DOHH2 (cell line): ENCODE results near the gene OSTF1.

Experiments used
- H3F3A ChIP-seq: fragments of 200-600 bp; sonication (generic), shearing (Covaris generic); 2 replicates; pipeline ENCODE4 v1.6.0; 2016; ENCODE audit warnings: antibody characterized with exemption, mild to moderate bottlenecking; ENCODE audit not compliant: control insufficient read depth, insufficient read depth
- H3K27ac ChIP-seq: fragments of 200-600 bp; sonication (generic); 2 replicates; pipeline ENCODE4 v1.5.1; 2014; ENCODE audit warnings: low read depth, mild to moderate bottlenecking, low read length, moderate library complexity
- H3K27me3 ChIP-seq: fragments of 200-600 bp; sonication (generic); 2 replicates; pipeline ENCODE4 v1.6.1; 2014; ENCODE audit warnings: mild to moderate bottlenecking, low read length, mixed read lengths; ENCODE audit not compliant: control insufficient read depth
- H3K36me3 ChIP-seq: fragments of 200-600 bp; sonication (generic); 2 replicates; pipeline ENCODE4 v1.6.1; 2014; ENCODE audit warnings: mild to moderate bottlenecking, low read length, moderate library complexity, mixed read lengths; ENCODE audit not compliant: control insufficient read depth
- H3K4me1 ChIP-seq: fragments of 200-600 bp; sonication (generic); 2 replicates; pipeline ENCODE4 v1.6.1; 2014; ENCODE audit warnings: mild to moderate bottlenecking, low read length, mixed read lengths; ENCODE audit not compliant: control insufficient read depth
- H3K4me2 ChIP-seq: fragments of 200-600 bp; sonication (generic); 2 replicates; pipeline ENCODE4 v1.6.0; 2014; ENCODE audit warnings: mild to moderate bottlenecking, low read length, moderate library complexity
- H3K4me3 ChIP-seq: fragments of 200-600 bp; sonication (generic); 2 replicates; pipeline ENCODE4 v1.5.1; 2014; ENCODE audit warnings: mild to moderate bottlenecking, low read length, mixed read lengths
- H3K79me2 ChIP-seq: fragments of 200-600 bp; sonication (generic); 2 replicates; pipeline ENCODE4 v1.6.1; 2014; ENCODE audit warnings: mild to moderate bottlenecking, low read length, mixed read lengths; ENCODE audit not compliant: control insufficient read depth
- H3K9me2 ChIP-seq: fragments of 200-600 bp; sonication (generic); replicated peaks from 2 replicates; pipeline ENCODE4 v1.6.1; 2014; ENCODE audit warnings: mild to moderate bottlenecking, low read length, mixed read lengths; ENCODE audit not compliant: control insufficient read depth
- H3K9me3 ChIP-seq: fragments of 200-600 bp; sonication (generic); 2 replicates; pipeline ENCODE4 v1.6.1; 2014; ENCODE audit warnings: antibody characterized with exemption, low read length, mixed read lengths; ENCODE audit not compliant: control insufficient read depth, insufficient read depth
- H4K20me1 ChIP-seq: fragments of 200-600 bp; sonication (generic); 2 replicates; pipeline ENCODE4 v1.6.0; 2014; ENCODE audit warnings: low read depth, mild to moderate bottlenecking, antibody characterized with exemption, low read length, moderate library complexity; ENCODE audit not compliant: control insufficient read depth, insufficient read depth
- EZH2phosphoT487 ChIP-seq: fragments of 200-600 bp; sonication (generic); IDR thresholded peaks from 2 replicates; pipeline ENCODE4 v1.6.1; 2017; ENCODE audit warnings: borderline replicate concordance, mild to moderate bottlenecking, antibody characterized with exemption, low read length, moderate library complexity, mixed read lengths
- TF ChIP-seq, protein P1 (sequence below): fragments of 200-600 bp; sonication (generic); IDR thresholded peaks from one replicate; pipeline ENCODE4 v1.5.1; 2014; ENCODE audit warnings: antibody characterized with exemption, mild to moderate bottlenecking, low read depth, low read length; ENCODE audit not compliant: poor library complexity, severe bottlenecking

The OSTF1 gene

GRCh38 chr9:75105019-75105540 is 16.8 kb downstream of the OSTF1 start:
- H4K20me1 ChIP-seq: no peaks in the 10 kb centered on the region
- H3K4me1 ChIP-seq: no peaks in the 10 kb centered on the region
- H3K9me3 ChIP-seq: no peaks in the 10 kb centered on the region
- H3K4me3 ChIP-seq: no peak overlapping the region
- H3K36me3 ChIP-seq: no peaks in the 10 kb centered on the region
- H3K9me2 ChIP-seq: no peaks in the 10 kb centered on the region
- H3K27ac ChIP-seq: no peak overlapping the region
- H3F3A ChIP-seq: no peaks in the 10 kb centered on the region
- peaks cover 63% of the 10 kb centered on the region for H3K79me2 ChIP-seq
- H3K27me3 ChIP-seq: no peaks in the 10 kb centered on the region
- TF ChIP-seq, protein P1, sequence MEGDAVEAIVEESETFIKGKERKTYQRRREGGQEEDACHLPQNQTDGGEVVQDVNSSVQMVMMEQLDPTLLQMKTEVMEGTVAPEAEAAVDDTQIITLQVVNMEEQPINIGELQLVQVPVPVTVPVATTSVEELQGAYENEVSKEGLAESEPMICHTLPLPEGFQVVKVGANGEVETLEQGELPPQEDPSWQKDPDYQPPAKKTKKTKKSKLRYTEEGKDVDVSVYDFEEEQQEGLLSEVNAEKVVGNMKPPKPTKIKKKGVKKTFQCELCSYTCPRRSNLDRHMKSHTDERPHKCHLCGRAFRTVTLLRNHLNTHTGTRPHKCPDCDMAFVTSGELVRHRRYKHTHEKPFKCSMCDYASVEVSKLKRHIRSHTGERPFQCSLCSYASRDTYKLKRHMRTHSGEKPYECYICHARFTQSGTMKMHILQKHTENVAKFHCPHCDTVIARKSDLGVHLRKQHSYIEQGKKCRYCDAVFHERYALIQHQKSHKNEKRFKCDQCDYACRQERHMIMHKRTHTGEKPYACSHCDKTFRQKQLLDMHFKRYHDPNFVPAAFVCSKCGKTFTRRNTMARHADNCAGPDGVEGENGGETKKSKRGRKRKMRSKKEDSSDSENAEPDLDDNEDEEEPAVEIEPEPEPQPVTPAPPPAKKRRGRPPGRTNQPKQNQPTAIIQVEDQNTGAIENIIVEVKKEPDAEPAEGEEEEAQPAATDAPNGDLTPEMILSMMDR: no peak
- no peak for TF ChIP-seq EZH2phosphoT487
- H3K4me2 ChIP-seq: no peak overlapping the region

DNA sequence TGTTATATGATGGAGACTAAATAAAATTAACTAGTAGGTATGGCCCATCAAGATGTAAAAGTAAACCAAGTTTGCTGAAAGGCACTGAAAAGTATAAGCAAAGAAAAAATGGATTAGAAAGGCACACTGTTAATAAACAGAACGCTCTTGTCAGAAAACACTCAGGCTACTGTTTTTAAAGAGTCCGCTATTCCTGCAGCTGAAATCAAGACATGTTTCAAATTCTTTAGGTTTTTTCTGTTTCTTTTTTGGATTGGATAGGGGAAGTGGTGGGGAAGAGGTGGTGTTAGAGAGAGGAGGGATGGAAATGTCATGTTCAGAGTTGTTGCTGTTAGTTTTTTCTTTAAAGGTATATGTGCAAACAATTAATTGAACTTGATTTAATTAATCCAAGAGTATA is 17.5 kb downstream of the OSTF1 start:
- Histone ChIP-seq H3K79me2 (peaks cover 66% of the 10 kb centered on the region), H3F3A (no peaks in the 10 kb centered on the region), H3K4me3 (no peak overlapping the region), H3K9me3 (no peaks in the 10 kb centered on the region), H3K4me2 (no peak overlapping the region), H3K27ac (no peak overlapping the region), H3K36me3 (no peaks in the 10 kb centered on the region), H3K4me1 (no peaks in the 10 kb centered on the region), H3K9me2 (no peaks in the 10 kb centered on the region), H4K20me1 (no peaks in the 10 kb centered on the region), H3K27me3 (no peaks in the 10 kb centered on the region)
- TF ChIP-seq, protein P1: no peak

GRCh38 chr9:75106857-75107256 is 18.5 kb downstream of the OSTF1 start:
- no peaks in the 10 kb centered on the region for H3K27me3 ChIP-seq
- no peaks in the 10 kb centered on the region for H3F3A ChIP-seq
- TF ChIP-seq, protein P1: no peak
- TF ChIP-seq EZH2phosphoT487: no peak
- H3K36me3 ChIP-seq: no peaks in the 10 kb centered on the region
- H3K27ac ChIP-seq: no peak overlapping the region
- peaks cover 66% of the 10 kb centered on the region for H3K79me2 ChIP-seq
- no peaks in the 10 kb centered on the region for H4K20me1 ChIP-seq
- H3K4me2 ChIP-seq: no peak overlapping the region
- no peak overlapping the region for H3K4me3 ChIP-seq
- no peaks in the 10 kb centered on the region for H3K9me3 ChIP-seq
- no peaks in the 10 kb centered on the region for H3K9me2 ChIP-seq
- no peaks in the 10 kb centered on the region for H3K4me1 ChIP-seq

- Histone ChIP-seq H3K27ac (no peak overlapping the region), H3F3A (no peaks in the 10 kb centered on the region), H3K36me3 (no peaks in the 10 kb centered on the region), H4K20me1 (no peaks in the 10 kb centered on the region), H3K27me3 (no peaks in the 10 kb centered on the region), H3K4me1 (no peaks in the 10 kb centered on the region), H3K4me3 (no peak overlapping the region), H3K9me3 (no peaks in the 10 kb centered on the region), H3K9me2 (no peaks in the 10 kb centered on the region), H3K79me2 (peaks cover 65% of the 10 kb centered on the region), H3K4me2 (no peak overlapping the region)
- TF ChIP-seq EZH2phosphoT487: no peak
- TF ChIP-seq, protein P1: no peak
Observed at GRCh38 chr9:75108571-75108970, 20.3 kb downstream of the OSTF1 start.
